Dermis blood vessel endothelial cell (primary cell): ENCODE measurements around the gene METTL9. TPM values are rescaled to one million over a fixed set of nuclear protein-coding genes. Genes with fewer than 3 reads are reported as not detected.
"Not testable (repeated sequence)": the region's sequence is repeated elsewhere in the genome, so short reads cannot be mapped to it uniquely, and the experiment has no call there.

Experiments
- DNase-seq: peaks from one replicate; pipeline ENCODE4 v3.0.0; 2010
- total RNA-seq: library from RNA; depleted of rRNA; stranded (reverse); fragments of >200 nt; gene quantifications from 2 replicates; pipeline ENCODE4 v1.2.3, GENCODE V29; 2014

Gene METTL9
- total RNA-seq, 1 donor from 2014 or later: 265 TPM

DNA sequence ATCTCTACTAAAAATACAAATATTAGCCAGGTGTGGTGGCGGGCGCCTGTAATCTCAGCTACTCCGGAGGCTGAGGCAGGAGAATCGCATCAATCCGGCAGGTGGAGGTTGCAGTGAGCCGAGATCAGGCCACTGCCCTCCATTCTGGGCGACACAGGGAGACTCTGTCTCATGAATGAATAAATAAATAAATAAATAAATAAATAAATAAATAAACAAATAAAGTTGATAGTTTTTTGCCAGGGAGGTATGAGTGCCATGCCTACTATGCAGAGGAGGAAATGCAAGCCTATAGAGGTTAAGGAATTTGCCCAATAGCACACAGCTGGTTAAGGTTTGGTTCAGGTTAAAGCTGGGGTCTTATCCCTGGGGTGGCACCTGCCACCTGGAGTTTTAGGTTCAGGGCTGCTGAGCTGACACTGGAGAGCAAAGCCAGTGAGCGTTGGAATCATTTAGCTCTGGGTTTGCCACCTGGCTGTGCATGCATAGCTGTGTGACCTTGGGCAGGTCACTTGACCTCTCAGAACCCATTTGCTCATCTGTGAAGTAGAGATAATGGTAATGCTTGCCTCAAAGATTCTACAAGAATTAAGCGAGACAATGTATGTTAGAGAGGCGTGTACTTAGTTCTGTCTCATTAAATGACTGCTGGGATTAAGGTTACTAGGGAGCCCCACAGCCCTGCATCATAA, 65.6 kb downstream of the METTL9 start:
- no peak for DNase-seq

DNA sequence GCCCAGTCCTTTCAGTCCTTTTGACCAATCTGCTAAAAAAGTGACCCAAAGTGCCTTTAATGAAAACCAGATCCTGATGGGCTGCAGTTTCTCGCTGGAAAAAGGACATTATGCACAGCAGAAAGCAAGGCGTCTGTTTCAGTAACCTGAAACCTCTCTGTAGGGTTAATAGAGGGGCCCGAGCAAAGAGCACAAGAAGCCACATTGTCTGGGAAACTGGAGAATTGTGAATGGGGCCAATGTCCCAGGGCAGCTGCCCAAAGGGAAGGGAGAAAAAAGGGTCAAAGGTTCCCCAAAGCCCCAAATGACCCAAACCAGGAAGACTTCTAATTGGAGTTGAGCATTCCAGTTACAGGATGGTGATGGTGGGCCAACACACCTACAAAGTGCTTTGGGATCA, 67.4 kb downstream of the METTL9 start:
- DNase-seq: no peak

DNA sequence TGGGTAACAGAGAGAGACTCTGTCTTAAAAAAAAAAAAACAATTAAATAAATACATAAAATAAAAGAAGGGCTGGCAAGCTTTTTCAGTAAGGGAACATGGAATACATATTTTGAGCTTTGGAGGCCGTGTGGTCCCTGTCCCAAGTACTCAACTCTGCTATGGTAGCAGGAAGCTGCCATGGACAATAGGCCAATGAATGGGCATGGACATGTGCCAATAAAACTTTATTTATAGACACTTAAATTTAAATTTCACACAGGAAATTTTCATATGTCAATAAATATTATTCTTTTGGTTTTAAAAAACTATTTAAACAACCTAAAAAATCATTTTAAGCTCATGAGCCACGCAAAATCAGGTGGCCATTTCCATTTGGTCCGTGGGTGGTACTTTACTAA, 68.2 kb downstream of the METTL9 start:
- no peak for DNase-seq

DNA sequence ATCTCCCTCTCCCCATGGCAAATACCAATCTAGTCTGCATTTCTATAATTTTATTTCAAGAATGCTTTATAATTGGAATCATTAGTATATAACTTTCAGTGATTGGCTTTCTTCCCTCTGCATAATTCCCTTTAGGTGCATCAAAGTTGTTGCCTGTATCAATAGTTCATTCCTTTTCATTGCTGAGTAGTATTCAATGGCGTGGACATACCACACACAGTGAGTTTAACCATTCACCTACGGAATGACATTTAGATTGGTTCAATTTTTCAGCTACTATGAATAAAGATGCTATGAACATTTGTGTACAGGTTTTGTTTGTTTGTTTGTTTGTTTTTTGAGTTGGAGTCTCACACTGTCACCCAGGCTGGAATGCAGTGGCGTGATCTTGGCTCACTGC, 74.1 kb downstream of the METTL9 start:
- no peak for DNase-seq

DNA sequence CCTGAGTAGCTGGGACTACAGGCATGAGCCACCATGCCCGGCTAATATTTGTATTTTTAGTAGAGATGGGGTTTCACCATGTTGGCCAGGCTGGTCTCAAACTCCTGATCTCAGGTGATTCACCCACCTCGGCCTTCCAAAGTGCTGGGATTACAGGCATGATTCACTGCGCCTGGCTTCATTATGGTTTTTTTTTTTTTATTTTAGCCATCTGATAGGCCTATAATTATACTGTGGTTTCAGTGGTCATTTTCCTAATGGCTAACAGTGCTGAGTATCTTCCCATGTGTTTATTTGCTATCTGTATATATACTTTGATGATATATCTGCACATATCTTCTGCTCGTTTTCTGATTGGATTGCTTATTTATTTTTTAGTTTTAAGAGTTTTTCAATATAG, 75.1 kb downstream of the METTL9 start:
- not testable (repeated sequence) for DNase-seq

DNA sequence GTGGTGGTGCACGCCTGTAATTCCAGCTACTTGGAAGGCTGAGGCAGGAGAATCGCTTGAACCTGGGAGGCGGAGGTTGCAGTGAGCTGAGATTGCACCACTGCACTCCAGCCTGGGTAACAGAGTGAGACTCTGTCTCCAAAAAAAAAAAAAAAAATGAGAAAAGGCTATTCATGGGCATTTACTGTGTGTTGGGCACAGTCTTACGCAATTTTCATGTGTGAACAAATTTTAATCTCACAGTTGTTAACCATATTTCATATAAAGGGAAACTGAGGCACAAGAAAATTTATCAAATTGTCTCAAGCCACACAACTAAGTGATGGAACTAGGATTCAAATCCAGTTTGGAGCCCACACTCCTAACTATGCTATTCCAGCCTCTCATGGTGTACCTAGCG, 81.3 kb downstream of the METTL9 start:
- not testable (repeated sequence) for DNase-seq

DNA sequence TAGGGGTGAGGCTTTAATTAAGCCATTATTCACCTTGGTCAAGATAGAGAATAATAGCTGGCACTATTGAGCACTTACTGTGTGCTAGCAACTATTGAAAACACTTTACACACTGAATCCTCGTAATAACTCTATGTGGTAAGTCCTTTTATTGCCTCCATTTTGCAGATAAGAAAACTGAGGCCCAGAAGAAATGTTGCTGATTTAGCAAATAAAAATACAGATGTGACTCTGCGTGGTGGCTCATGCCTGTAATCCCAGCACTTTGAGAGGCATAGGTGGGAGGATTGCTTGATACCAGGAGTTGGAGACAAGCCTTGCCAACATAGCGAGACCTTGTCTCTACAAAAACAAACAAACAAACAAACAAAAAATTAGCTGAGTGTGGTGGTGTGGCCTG, 83.8 kb downstream of the METTL9 start:
- no peak for DNase-seq

DNA sequence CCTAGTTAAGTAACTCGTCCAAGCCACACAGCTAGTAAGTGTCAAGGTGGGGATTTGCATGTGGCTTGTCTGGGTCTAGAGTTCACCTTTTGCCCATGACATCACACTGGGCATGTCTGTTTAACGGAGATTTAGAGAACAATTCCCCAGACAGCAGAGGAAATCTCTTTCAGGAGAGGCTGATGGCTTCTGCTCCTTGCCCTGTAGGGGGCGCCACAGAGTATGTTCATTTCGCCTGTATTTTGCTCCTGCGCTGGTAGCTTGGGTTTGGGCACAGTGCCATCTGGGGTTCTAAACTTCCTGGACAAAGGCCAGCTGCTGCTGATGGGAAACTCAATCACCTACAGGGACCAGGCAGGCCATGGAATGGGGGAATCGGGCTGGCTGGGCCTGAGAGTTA, 84.8 kb downstream of the METTL9 start:
- DNase-seq: peak; percentile 17

DNA sequence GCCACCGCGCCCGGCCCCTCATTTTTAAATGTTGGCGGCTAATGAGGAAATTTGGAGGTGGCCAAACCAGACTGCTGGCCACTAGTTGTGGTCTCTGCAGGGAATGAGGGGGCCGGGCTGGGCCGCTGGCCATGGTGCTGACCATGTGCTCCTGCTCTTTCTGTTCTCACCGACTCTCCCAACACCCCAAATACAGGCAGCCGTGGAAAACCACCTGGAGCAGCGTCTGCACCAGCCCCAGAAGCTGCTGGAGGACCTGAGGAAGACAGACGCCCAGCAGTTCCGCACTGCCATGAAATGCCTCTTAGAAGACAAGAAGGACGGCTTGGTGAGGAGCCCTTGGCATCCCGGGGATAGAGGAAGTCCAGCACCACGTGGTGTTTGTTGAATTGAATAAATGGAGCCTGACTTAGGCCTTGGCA, 85.7 kb downstream of the METTL9 start:
- peak; percentile 9 for DNase-seq

DNA sequence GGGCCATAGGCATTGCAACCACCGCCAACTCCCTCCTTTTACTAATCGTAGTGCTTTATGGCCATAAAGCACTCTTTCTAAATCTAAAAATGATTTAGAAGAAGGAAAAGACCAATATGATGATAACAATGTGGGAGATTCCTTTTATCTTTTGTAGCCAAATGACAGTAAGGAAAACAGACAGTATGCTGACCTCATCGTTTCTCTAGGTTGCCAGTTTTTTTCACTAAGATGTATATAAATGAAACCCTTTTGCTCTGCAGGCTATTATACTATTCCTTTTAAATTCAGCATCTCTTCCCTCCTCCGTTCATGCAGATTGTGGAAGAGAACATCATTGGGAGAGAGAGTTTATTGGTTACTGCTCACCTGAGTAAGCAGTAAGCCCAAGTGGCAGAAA, 89.7 kb downstream of the METTL9 start:
- no peak for DNase-seq

DNA sequence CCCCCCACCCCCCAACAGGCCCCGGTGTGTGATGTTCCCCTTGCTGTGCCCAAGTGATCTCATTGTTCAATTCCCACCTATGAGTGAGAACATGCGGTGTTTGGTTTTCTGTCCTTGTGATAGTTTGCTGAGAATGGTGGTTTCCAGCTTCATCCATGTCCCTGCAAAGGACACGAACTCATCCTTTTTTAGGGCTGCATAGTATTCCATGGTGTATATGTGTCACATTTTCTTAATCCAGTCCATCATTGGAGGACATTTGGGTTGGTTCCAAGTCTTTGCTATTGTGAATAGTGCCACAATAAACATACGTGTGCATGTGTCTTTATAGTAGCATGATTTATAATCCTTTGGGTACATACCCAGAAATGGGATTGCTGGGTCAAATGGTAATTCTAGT, 91.6 kb downstream of the METTL9 start:
- not testable (repeated sequence) for DNase-seq

DNA sequence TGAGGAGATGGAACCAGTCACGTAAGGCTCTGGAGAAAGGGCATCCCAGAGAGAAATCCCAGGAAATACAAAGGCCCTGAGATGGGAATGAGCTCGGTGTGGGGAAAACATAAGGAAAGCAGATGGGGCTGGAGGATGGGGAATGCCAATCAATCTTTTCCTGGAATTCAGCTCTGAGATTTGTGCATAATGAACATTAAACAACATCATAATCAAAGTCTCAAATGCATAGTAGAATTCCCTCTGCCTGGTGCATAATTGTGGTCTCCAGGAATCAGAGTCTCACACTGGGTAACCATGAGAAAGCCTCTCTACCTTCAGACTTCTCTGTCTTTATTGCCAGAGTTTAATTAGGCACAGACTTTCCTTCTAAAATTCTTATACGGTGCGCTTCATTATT, 95.2 kb downstream of the METTL9 start:
- no peak for DNase-seq

DNA sequence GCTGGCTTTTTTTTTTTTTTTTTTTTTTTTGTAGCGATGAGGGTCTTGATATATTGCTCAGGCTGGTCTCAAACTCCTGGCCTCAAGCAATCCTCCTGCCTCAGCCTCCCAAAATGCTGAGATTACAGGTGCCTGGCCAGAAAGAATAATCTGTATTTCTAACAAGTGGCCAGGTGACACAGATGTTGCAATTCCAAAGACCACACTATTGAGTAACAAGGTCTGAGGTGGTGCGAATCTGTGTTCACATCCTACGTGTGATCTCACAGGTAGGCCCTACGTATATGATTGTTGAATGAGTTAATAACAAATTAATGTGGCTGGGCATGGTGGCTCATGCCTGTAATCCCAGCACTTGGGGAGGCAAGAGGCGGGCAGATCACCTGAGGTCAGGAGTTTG, 97.7 kb downstream of the METTL9 start:
- DNase-seq: no peak

DNA sequence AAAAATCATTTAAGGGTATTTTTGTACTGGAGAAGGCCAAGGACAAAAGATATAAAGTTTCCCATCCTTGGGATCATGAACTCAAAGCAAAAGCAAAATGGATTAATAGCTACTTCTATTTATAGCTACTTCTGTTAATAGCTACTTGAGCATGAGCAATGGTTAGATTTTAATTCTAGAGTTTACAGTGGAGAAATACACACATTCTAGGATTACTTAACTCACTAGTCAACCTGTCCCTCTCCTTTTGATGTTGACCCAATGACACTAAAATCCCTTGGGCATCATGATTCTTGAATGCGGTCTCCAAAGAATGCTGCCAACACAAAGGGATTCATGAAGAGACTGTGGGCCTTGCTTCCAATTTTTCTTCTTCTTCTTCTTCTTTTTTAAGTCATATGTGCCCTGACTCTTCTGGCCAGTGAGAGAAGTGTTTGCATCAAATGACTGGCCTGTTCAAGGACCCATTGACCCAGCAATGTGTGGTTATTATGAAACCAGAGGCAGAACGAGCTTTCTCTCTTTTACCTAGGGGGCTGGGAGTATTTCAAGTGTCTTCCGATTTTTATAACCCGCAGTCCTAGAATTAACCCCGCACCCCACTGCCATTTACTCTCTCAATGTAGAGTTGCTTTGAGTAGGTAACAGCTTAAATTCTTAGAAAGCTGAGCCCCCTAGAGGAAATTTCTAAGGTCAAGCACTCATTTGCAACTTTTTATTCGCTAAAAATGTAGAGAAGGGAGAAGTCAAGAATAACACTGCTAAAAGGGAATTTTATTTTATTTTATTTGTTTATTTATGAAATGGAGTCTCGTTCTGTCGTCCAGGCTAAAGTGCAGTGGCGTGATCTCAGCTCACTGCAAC, 99.0 kb downstream of the METTL9 start:
- DNase-seq: no peak

DNA sequence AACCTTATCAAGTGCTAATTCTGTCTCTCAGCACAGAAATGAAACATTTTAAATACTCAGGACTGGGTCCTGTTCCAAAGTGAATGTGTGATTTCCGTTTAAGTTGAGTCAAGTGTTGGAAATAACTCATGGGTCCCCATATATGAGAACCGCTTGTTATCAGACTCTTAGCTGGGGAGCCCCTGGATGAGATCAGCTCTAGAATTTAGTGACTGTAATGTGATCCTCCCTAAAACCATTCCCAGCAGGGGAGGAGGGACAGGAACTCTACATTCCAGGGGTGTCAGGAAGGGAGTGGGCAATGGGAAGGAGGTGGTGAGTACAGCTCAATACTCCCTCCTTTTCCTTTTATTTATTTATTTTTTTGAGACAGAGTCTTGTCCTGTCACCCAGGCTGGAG, 101.9 kb downstream of the METTL9 start:
- no peak for DNase-seq

DNA sequence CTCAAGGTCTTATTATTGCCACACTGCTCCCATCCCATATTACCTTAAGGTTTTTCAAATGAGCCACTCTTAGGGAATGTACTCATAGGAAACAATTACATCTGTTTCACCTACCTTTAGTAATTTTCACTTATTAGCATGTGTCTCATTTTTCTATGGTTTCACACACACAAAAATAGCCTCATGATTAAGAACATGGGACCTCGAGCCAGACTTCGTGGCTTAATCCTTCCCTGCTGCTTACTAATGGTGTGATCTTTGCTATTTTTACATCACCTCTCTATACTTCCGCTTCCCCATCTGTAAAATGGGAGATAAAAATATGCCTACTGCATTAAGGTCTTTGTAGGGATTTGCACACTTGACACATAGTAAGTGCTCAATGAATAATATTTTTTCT, 102.9 kb downstream of the METTL9 start:
- DNase-seq: no peak

DNA sequence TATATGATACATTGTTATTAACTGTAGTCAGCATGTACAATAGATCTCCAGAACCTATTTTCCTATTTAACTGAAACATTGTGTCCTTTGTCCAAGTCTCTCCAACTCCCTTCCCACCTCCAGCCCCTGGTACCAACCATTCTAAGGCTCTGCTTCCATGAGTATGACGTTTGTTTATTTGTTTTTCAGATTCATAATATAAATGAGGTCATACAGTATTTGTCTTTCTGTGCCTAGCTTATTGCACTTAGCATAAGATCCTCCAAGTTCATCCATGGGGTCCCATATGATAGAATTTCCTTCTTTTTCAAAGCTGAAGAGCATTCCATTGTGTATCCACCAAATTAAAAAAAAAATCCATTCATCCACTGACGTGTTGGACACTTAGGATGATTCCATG, 103.8 kb downstream of the METTL9 start:
- no peak for DNase-seq

DNA sequence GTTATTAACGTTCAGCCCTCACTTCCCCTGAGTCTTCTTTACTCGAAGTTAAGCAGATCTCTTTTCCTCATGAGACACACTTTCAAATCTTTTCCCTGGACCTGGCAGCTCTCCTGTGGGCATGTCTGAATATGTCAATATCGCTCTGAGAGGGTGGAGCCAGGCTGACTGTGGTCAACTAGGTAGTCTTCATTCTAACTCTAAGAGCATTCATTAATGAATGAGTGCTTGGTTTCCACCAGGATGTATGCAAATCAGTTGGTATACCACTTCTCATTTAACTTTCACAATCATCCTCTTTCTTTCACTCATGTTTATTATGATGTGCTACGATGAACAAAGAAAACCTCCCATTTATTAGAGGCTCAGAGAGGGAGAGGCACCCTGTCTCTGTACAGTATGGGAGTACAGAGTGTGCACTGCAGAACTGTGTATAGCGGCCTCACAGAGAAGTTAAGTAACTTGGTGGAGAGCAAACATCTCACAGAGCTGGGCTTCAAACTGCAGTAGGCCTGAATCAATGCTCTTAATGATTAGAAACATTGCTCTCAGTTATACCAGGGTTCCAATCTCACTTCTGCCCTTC, 104.3 kb downstream of the METTL9 start:
- no peak for DNase-seq

DNA sequence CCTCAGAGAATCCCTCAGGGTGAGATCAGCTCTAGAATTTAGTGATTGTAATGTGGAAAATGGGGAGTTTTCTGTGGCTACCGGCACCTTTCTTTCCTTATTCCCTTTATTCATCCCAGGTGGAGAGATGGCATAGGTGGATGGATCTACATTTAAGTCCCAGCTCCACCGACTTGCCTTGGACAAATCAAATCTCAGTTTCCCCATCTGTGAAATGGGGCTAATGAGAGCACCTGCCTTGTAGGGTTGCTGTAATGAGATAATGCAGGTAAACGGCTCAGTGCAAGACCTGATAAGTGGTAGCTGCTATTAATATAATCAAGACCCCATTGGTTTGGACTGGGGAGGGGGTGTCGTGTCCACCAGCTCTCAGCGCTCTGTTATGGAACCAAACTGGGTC, 104.9 kb downstream of the METTL9 start:
- DNase-seq: no peak

DNA sequence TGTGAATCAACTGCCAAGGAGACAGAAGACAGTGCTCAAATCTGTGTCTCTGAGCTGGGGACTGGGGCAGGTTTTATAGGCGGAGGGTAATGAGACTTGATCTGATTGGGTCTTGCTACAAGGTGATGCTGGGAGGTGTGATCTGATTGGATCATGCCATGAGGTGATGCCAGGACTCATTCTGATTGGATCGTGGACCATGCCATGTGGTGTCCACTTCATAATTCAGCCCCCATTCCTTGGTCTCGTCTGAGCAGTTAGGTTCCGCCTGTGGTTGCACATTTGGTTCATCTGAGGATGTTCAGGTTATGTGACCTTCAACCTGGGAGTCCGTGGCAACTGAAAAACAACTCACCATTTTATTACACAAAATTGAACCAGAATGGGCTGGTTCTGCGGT, 105.4 kb downstream of the METTL9 start:
- DNase-seq: no peak
